Measurements from ENCODE around the gene DBR1.
A peak's percentile ranks its signal among the peaks of the same experiment; 100 is the strongest.

Gene DBR1

GRCh38 chr3:138174421-138175131, at the start of gene DBR1:
DBR1 (minus strand) TSS chr3:138174921; CDS start chr3:138174795, 126 bp downstream.
- peak; percentile 56 to 63 for DNase-seq (ENCODE audit: low read depth in 2 of 2)

- no peak for DNase-seq (ENCODE audit: low read depth in 2 of 2)
Measured at GRCh38 chr3:138222942-138223287, 48.2 kb upstream of the DBR1 start.

GRCh38 chr3:138222131-138222941, 47.6 kb upstream of the DBR1 start:
- no peak for DNase-seq (ENCODE audit: low read depth in 2 of 2)

- no peak for DNase-seq (ENCODE audit: low read depth in 2 of 2)
Measured at GRCh38 chr3:138220788-138221187, 46.1 kb upstream of the DBR1 start.

GRCh38 chr3:138220242-138220641, 45.5 kb upstream of the DBR1 start:
- DNase-seq (ENCODE audit: low read depth in 2 of 2) = no peak

- no peak for DNase-seq (ENCODE audit: low read depth in 2 of 2)
Measured at GRCh38 chr3:138219255-138219654, 44.5 kb upstream of the DBR1 start.

GRCh38 chr3:138213398-138214085, 38.8 kb upstream of the DBR1 start:
- no peak for DNase-seq (ENCODE audit: low read depth in 2 of 2)

GRCh38 chr3:138210528-138210927, 35.8 kb upstream of the DBR1 start:
- no peak for DNase-seq (ENCODE audit: low read depth in 2 of 2)

GRCh38 chr3:138206196-138206595, 31.5 kb upstream of the DBR1 start:
- DNase-seq (ENCODE audit: low read depth in 2 of 2) = no peak

GRCh38 chr3:138205527-138205926, 30.8 kb upstream of the DBR1 start:
- DNase-seq (ENCODE audit: low read depth in 2 of 2) = no peak

- no peak for DNase-seq (ENCODE audit: low read depth in 2 of 2)
Measured at GRCh38 chr3:138203938-138204337, 29.2 kb upstream of the DBR1 start.

GRCh38 chr3:138202945-138203701, 28.4 kb upstream of the DBR1 start:
- no peak for DNase-seq (ENCODE audit: low read depth in 2 of 2)

- no peak for DNase-seq (ENCODE audit: low read depth in 2 of 2)
Measured at GRCh38 chr3:138200424-138200823, 25.7 kb upstream of the DBR1 start.

GRCh38 chr3:138199851-138200250, 25.1 kb upstream of the DBR1 start:
- no peak for DNase-seq (ENCODE audit: low read depth in 2 of 2)

GRCh38 chr3:138197524-138197923, 22.8 kb upstream of the DBR1 start:
- DNase-seq (ENCODE audit: low read depth in 2 of 2) = no peak

GRCh38 chr3:138197058-138197457, 22.3 kb upstream of the DBR1 start:
- no peak for DNase-seq (ENCODE audit: low read depth in 2 of 2)

GRCh38 chr3:138196023-138196422, 21.3 kb upstream of the DBR1 start:
- no peak for DNase-seq (ENCODE audit: low read depth in 2 of 2)

GRCh38 chr3:138195481-138195880, 20.8 kb upstream of the DBR1 start:
- DNase-seq (ENCODE audit: low read depth in 2 of 2) = no peak

GRCh38 chr3:138188013-138188730, 13.5 kb upstream of the DBR1 start:
- DNase-seq (ENCODE audit: low read depth in 2 of 2) = no peak

- peak in 1 of 2 experiments; percentile 15 for DNase-seq (ENCODE audit: low read depth in 2 of 2)
Measured at GRCh38 chr3:138187296-138188012, 12.7 kb upstream of the DBR1 start, which contains the start of gene ARMC8. ARMC8 (plus strand) TSS chr3:138187301; CDS start chr3:138187555, 254 bp downstream.
